Measurements from ENCODE around the gene PDCD1. TPM values are rescaled to one million over a fixed set of nuclear protein-coding genes. Genes with fewer than 3 reads are reported as not detected.
"Not testable (repeated sequence)": the region's sequence is repeated elsewhere in the genome, so short reads cannot be mapped to it uniquely, and the experiment has no call there.

The PDCD1 gene
- total RNA-seq, 1 experiment from 2014 or later, result 1.0 TPM

GRCh38 chr2:241876528-241877196 is 18.0 kb upstream of the PDCD1 start:
- no peaks in the 10 kb centered on the region for H3K36me3 ChIP-seq (replicated peaks; ENCODE audit: control insufficient read depth, insufficient read depth, low read length)
- H3K27me3 ChIP-seq (ENCODE audit: control insufficient read depth, insufficient read depth, low read length), result no peaks in the 10 kb centered on the region
- no peak overlapping the region for H3K4me3 ChIP-seq (ENCODE audit: insufficient read depth, low read depth, low read length)
- DNase-seq, result peak; percentile 64

GRCh38 chr2:241875754-241876527 is 17.2 kb upstream of the PDCD1 start:
- H3K36me3 ChIP-seq (replicated peaks; ENCODE audit: control insufficient read depth, insufficient read depth, low read length); H3K27me3 ChIP-seq (ENCODE audit: control insufficient read depth, insufficient read depth, low read length); H3K4me3 ChIP-seq (ENCODE audit: insufficient read depth, low read depth, low read length); DNase-seq: not testable (repeated sequence)

DNA sequence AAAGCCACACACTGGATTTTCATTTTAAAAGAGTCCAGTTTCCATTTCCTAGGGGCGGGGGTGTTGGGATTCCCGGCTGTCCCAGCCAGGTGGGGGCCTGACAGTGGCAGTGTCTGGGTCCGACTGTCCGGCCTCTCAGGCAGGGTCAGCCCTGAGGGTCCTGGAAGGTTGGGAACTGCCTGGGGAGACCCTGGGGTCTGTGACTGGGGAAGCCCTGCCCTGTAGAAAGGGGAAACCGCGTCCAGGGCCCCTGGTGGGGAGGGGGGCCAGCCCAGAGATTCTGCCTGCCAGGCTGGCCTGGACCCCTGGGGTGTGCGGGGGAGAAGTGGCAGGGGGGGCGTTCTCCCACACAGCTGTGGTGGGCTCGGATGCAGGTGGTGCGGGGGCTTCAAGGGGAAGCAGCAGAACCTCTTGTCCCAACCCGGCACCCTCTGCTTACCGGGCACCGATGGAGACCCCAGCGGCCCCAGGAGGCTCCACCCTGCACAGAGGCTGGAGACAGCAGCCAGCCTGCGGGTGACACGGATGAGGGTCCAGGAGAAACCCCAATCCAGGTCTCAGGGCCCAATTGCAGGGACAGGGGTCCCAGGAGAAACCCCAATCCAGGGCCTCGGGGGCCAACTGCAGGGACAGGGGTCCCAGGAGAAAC is 15.7 kb upstream of the PDCD1 start:
- H3K36me3 ChIP-seq (replicated peaks; ENCODE audit: control insufficient read depth, insufficient read depth, low read length), result no peaks in the 10 kb centered on the region

DNA sequence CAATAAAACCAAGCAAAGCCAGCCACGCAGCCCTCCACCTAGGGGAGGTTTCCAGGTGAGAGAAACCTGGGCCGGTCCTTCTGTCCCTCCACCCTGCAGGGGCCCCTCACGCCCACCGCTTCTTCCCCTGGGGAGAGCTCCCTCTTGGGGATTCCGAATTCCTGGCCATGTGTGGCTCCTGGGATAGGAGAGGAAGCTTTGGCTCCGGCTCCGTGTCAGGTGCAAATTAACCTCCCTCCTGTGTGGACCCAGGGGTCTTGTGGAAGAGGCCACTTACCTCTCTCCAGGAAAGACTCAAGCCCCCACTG is 15.1 kb upstream of the PDCD1 start:
- H3K4me3 ChIP-seq (ENCODE audit: insufficient read depth, low read depth, low read length), result no peak overlapping the region
- no peak for DNase-seq
- H3K36me3 ChIP-seq (replicated peaks; ENCODE audit: control insufficient read depth, insufficient read depth, low read length), result no peaks in the 10 kb centered on the region
- no peaks in the 10 kb centered on the region for H3K27me3 ChIP-seq (ENCODE audit: control insufficient read depth, insufficient read depth, low read length)

More for the DNA sequence above, 15.7 kb upstream of the PDCD1 start:
- DNase-seq, result peak; percentile 45
- H3K27me3 ChIP-seq (ENCODE audit: control insufficient read depth, insufficient read depth, low read length), result no peaks in the 10 kb centered on the region
- no peak overlapping the region for H3K4me3 ChIP-seq (ENCODE audit: insufficient read depth, low read depth, low read length)

GRCh38 chr2:241873081-241873802 is 14.5 kb upstream of the PDCD1 start:
- H3K36me3 ChIP-seq (replicated peaks; ENCODE audit: control insufficient read depth, insufficient read depth, low read length), result no peaks in the 10 kb centered on the region
- peak; percentile 77 for DNase-seq
- no peak overlapping the region for H3K4me3 ChIP-seq (ENCODE audit: insufficient read depth, low read depth, low read length)
- no peaks in the 10 kb centered on the region for H3K27me3 ChIP-seq (ENCODE audit: control insufficient read depth, insufficient read depth, low read length)

GRCh38 chr2:241872313-241872642 is 13.6 kb upstream of the PDCD1 start:
- H3K4me3 ChIP-seq (ENCODE audit: insufficient read depth, low read depth, low read length), result no peak overlapping the region
- no peaks in the 10 kb centered on the region for H3K36me3 ChIP-seq (replicated peaks; ENCODE audit: control insufficient read depth, insufficient read depth, low read length)
- no peaks in the 10 kb centered on the region for H3K27me3 ChIP-seq (ENCODE audit: control insufficient read depth, insufficient read depth, low read length)
- no peak for DNase-seq

DNA sequence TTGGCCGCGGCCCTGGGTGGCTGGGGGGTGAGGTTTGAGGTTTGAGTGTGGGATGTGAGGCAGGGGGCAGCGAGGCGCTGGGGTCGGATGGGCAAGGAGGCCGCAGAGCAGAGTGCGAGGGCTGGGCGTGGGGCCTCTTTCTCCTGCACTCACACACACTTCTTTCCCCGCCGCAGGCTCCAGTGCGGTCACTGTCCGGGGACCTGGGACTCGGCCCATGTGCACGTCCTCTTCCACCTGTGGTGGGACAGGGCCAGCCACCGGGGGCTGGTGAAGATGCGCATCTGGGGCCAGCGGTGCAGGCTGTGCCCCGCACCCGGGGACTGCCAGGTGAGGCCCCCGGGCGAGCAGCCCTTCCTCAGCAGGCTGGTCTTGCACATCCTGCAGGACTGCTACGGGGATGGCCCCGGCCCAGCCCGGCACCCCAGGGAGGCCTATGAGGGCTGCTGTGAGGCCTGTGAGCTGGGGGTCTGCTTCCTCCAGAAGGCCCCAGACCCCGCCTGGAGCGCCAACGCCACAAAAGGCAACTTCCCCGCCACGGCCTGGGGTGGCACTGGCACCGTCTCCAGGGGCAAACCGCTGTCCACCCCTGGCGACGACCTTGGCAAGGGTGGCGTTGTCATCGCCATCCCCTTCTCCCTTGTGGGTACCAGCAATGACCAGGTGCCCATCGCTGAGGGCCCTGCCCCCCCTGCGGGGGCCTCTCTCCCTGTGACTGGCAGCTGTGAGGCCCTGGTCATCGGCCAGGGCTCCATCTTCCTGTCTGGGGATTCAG is 13.0 kb upstream of the PDCD1 start:
- Histone ChIP-seq H3K4me3 (ENCODE audit: insufficient read depth, low read depth, low read length) (no peak overlapping the region), H3K27me3 (ENCODE audit: control insufficient read depth, insufficient read depth, low read length) (no peaks in the 10 kb centered on the region), H3K36me3 (replicated peaks; ENCODE audit: control insufficient read depth, insufficient read depth, low read length) (no peaks in the 10 kb centered on the region)
- no peak for DNase-seq

- Histone ChIP-seq H3K27me3 (ENCODE audit: control insufficient read depth, insufficient read depth, low read length) (no peaks in the 10 kb centered on the region), H3K36me3 (replicated peaks; ENCODE audit: control insufficient read depth, insufficient read depth, low read length) (no peaks in the 10 kb centered on the region), H3K4me3 (ENCODE audit: insufficient read depth, low read depth, low read length) (no peak overlapping the region)
Measured at GRCh38 chr2:241870611-241871537, 12.2 kb upstream of the PDCD1 start.

GRCh38 chr2:241870081-241870541 is 11.4 kb upstream of the PDCD1 start:
- no peak for DNase-seq
- H3K36me3 ChIP-seq (replicated peaks; ENCODE audit: control insufficient read depth, insufficient read depth, low read length), result no peaks in the 10 kb centered on the region
- H3K4me3 ChIP-seq (ENCODE audit: insufficient read depth, low read depth, low read length), result no peak overlapping the region
- no peaks in the 10 kb centered on the region for H3K27me3 ChIP-seq (ENCODE audit: control insufficient read depth, insufficient read depth, low read length)

More at GRCh38 chr2:241870611-241871537, 12.2 kb upstream of the PDCD1 start:
- DNase-seq, result peak; percentile 75

GRCh38 chr2:241869087-241869961 is 10.6 kb upstream of the PDCD1 start, which contains the start of gene RTP5:
RTP5 (plus strand) TSS chr2:241869729; CDS start chr2:241869757, 28 bp downstream.
- no peak within 1 kb of the TSS for H3K4me3 ChIP-seq (ENCODE audit: insufficient read depth, low read depth, low read length)
- no peaks in the 10 kb centered on the region for H3K27me3 ChIP-seq (ENCODE audit: control insufficient read depth, insufficient read depth, low read length)
- H3K36me3 ChIP-seq (replicated peaks; ENCODE audit: control insufficient read depth, insufficient read depth, low read length), result no peaks in the 10 kb centered on the region
- peak; percentile 66 for DNase-seq

GRCh38 chr2:241868661-241869081 is 10.0 kb upstream of the PDCD1 start:
- peak; percentile 70 for DNase-seq
- Histone ChIP-seq H3K4me3 (ENCODE audit: insufficient read depth, low read depth, low read length) (no peak overlapping the region), H3K36me3 (replicated peaks; ENCODE audit: control insufficient read depth, insufficient read depth, low read length) (no peaks in the 10 kb centered on the region), H3K27me3 (ENCODE audit: control insufficient read depth, insufficient read depth, low read length) (no peaks in the 10 kb centered on the region)

- H3K36me3 ChIP-seq (replicated peaks; ENCODE audit: control insufficient read depth, insufficient read depth, low read length), result no peaks in the 10 kb centered on the region
- no peak overlapping the region for H3K4me3 ChIP-seq (ENCODE audit: insufficient read depth, low read depth, low read length)
- DNase-seq, result peak; percentile 55
- no peaks in the 10 kb centered on the region for H3K27me3 ChIP-seq (ENCODE audit: control insufficient read depth, insufficient read depth, low read length)
Measured at GRCh38 chr2:241867776-241868420, 9.2 kb upstream of the PDCD1 start.

Data from H7 (cell line).